GM10248 (cell line): ENCODE data around the gene MGAT4B.

Experiments used
- CTCF ChIA-PET: fragments of 300-600 bp; sonication (Branson Sonifier 250); formaldehyde crosslinking; extraction: SDS; loops from one replicate; lab custom pipeline; 2021; ENCODE audit warnings: antibody characterized with exemption; lab: Yijun Ruan, JAX
- POLR2A ChIA-PET: fragments of 350-650 bp; sonication (Branson Sonifier 250); formaldehyde crosslinking; extraction: SDS; loops from one replicate; lab custom pipeline; 2020; ENCODE audit warnings: antibody characterized with exemption; lab: Yijun Ruan, JAX
- DNase-seq: peaks from one replicate; pipeline ENCODE4 v3.0.0; 2012; ENCODE audit errors: extremely low spot score
- CTCF ChIP-seq: IDR thresholded peaks from 2 replicates; pipeline ENCODE4 v1.5.1; 2012; ENCODE audit warnings: mild to moderate bottlenecking, low read depth; ENCODE audit errors: extremely low read depth, missing control alignments, control extremely low read depth

Gene MGAT4B

GRCh38 chr5:179827680-179828079, 21.0 kb upstream of the MGAT4B start:
- ChIA-PET POLR2A (interaction anchor here (0.6 to 0.8 kb wide), 2 partner anchors 16 to 263 kb away, joined by 3 read pairs; no protein-coding TSS in a partner anchor), CTCF (interaction anchor here (1.2 to 1.4 kb wide), 2 partner anchors 26 to 66 kb away, joined by 3 to 5 read pairs; no protein-coding TSS in a partner anchor)
- DNase-seq = no peak
- no peak for TF ChIP-seq CTCF

DNA sequence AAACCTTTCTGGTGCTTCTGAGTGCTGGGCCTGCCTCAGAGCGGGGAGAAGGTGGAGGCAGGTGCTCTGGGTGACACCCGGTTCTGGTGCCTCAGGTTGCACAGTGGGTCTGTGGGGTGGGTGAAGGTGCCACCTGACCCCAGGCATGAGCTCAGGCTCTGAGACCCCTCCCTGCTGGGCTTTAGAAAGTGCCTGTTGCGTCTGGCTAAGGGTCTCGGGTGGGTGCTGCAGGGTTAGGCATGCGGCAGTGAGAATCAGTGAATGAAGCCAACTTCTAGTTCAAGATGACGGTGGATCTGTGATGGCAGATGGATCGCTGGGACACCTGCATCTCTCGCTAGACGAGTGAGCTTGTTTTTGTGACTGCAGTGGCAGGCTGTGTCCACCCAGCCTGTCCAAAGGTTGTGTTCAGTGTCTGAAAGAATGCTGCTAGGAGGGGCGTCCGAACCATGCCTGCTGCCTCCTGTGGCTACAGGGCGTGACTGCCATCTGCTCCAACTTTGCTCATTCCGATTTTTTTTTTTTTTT, 19.1 kb upstream of the MGAT4B start:
- ChIA-PET POLR2A (no interaction called here), CTCF (interaction anchor here (1.4 to 2.2 kb wide), 2 partner anchors 11 to 24 kb away, joined by 3 to 7 read pairs; no protein-coding TSS in a partner anchor)
- no peak for DNase-seq
- no peak for TF ChIP-seq CTCF

DNA sequence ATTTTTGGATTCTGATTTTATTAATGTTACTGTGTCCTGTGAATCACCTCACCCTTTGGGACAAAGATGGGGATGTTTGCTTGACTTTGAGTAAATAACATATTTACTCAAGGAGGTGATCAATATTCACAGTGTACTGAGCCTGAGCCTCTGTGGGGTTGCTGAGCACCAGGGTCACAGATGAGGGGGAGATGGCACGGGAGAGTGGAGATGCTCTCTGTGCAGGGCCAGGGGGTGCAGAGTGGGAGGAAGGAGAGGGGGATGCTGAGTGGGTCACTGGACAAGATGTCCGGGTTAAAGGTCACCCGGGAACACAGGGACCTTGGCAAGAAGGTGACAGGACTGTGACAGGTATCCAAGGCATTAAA, 18.1 kb upstream of the MGAT4B start:
- no peak for DNase-seq
- ChIA-PET POLR2A (no interaction called here), CTCF (interaction anchor here (2.2 kb wide), 1 partner anchor 23 kb away, joined by 7 read pairs; no protein-coding TSS in a partner anchor)
- no peak for TF ChIP-seq CTCF

- DNase-seq = no peak
- POLR2A ChIA-PET = no interaction called here
- CTCF ChIA-PET = interaction anchor here (2.2 kb wide), 1 partner anchor 22 kb away, joined by 7 read pairs; no protein-coding TSS in a partner anchor
These were observed 17.5 kb upstream of the MGAT4B start for GRCh38 chr5:179823937-179824744.

GRCh38 chr5:179822444-179822990, 15.9 kb upstream of the MGAT4B start:
- CTCF ChIA-PET = interaction anchor here (0.9 to 1.9 kb wide), 5 partner anchors 10 to 144 kb away, joined by 3 to 10 read pairs (median 3); no protein-coding TSS in a partner anchor
- no peak for TF ChIP-seq CTCF
- DNase-seq = no peak

More at GRCh38 chr5:179823937-179824744, 17.5 kb upstream of the MGAT4B start:
- TF ChIP-seq CTCF = no peak

DNA sequence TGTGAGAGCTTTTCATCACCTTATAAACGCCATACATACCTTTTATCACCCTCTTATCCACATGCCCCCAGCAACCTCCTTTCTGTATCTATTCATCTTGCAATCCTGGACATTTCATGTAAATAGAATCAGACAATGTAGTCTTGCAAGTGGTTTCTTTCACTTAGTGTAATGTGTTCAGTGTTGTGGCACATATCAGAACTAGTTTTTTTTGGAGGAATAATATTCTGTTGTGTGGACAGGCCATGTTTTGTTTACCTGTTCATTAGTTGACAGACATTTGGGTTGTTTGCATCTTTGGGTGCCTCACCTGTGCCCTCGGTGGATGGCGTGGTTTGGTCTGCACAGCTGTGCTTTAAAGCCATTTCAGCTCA, 15.4 kb upstream of the MGAT4B start:
- POLR2A ChIA-PET = interaction anchor here (0.6 to 1.6 kb wide), 7 partner anchors 8 to 42 kb away, joined by 3 to 8 read pairs (median 4); no protein-coding TSS in a partner anchor
- no peak for DNase-seq
- CTCF ChIA-PET = interaction anchor here (1.3 to 1.9 kb wide), 4 partner anchors 11 to 143 kb away, joined by 3 to 10 read pairs (median 5); no protein-coding TSS in a partner anchor
- no peak for TF ChIP-seq CTCF

More at GRCh38 chr5:179822444-179822990, 15.9 kb upstream of the MGAT4B start:
- POLR2A ChIA-PET = interaction anchor here (0.6 to 1.6 kb wide), 7 partner anchors 7 to 41 kb away, joined by 3 to 8 read pairs (median 4); no protein-coding TSS in a partner anchor
